Measurements from ENCODE around the gene ZEB2.

ZEB2 gene

GRCh38 chr2:144550911-144551310 is 31.0 kb upstream of the ZEB2 start:
- no peak for ATAC-seq (ENCODE audit: insufficient read depth, low read depth)
- Histone ChIP-seq H3K27ac (ENCODE audit: low read length) (no peak overlapping the region), H3K4me1 (ENCODE audit: insufficient read depth, low read length) (peaks cover 17% of the 10 kb centered on the region), H3K9ac (ENCODE audit: low read depth, low read length) (no peak overlapping the region), H4K20me1 (ENCODE audit: insufficient read depth, low read length) (no peaks in the 10 kb centered on the region), H3K36me3 (ENCODE audit: insufficient read depth, low read length) (no peaks in the 10 kb centered on the region), H3K4me2 (ENCODE audit: insufficient read depth, low read length) (no peak overlapping the region), H3K4me3 (ENCODE audit: low read depth in 1 of 2, low read length in 2 of 2) (no peak overlapping the region), H3K79me2 (ENCODE audit: insufficient read depth, low read length) (no peaks in the 10 kb centered on the region), H2AFZ (ENCODE audit: low read depth, low read length) (no peak overlapping the region), H3K9me3 (ENCODE audit: insufficient read depth, low read length, severe bottlenecking) (no peaks in the 10 kb centered on the region), H3K27me3 (ENCODE audit: insufficient read depth, low read length, poor library complexity) (no peaks in the 10 kb centered on the region)
- TF ChIP-seq CTCF (IDR thresholded peaks at IDR 0.05; ENCODE audit: borderline replicate concordance, extremely low read depth, low read length, poor library complexity, severe bottlenecking) (no peak), EZH2 (IDR thresholded peaks at IDR 0.05; ENCODE audit: borderline replicate concordance, low read depth, low read length, severe bottlenecking) (no peak)
- no peak for DNase-seq

GRCh38 chr2:144550084-144550483 is 30.2 kb upstream of the ZEB2 start:
- Histone ChIP-seq H3K36me3 (ENCODE audit: insufficient read depth, low read length) (no peaks in the 10 kb centered on the region), H3K4me2 (ENCODE audit: insufficient read depth, low read length) (no peak overlapping the region), H3K27me3 (ENCODE audit: insufficient read depth, low read length, poor library complexity) (no peaks in the 10 kb centered on the region), H3K27ac (ENCODE audit: low read length) (no peak overlapping the region), H3K4me1 (ENCODE audit: insufficient read depth, low read length) (peaks cover 17% of the 10 kb centered on the region), H3K9me3 (ENCODE audit: insufficient read depth, low read length, severe bottlenecking) (no peaks in the 10 kb centered on the region), H3K4me3 (ENCODE audit: low read depth in 1 of 2, low read length in 2 of 2) (no peak overlapping the region), H3K79me2 (ENCODE audit: insufficient read depth, low read length) (no peaks in the 10 kb centered on the region), H2AFZ (ENCODE audit: low read depth, low read length) (peak overlapping the region; percentile 29; the same call in 1 of the 2 replicates), H4K20me1 (ENCODE audit: insufficient read depth, low read length) (no peaks in the 10 kb centered on the region), H3K9ac (ENCODE audit: low read depth, low read length) (no peak overlapping the region)
- DNase-seq (no peak), ATAC-seq (ENCODE audit: insufficient read depth, low read depth) (no peak)
- TF ChIP-seq CTCF (IDR thresholded peaks at IDR 0.05; ENCODE audit: borderline replicate concordance, extremely low read depth, low read length, poor library complexity, severe bottlenecking), result no peak
- no peak for TF ChIP-seq EZH2 (IDR thresholded peaks at IDR 0.05; ENCODE audit: borderline replicate concordance, low read depth, low read length, severe bottlenecking)

- Histone ChIP-seq H3K9me3 (ENCODE audit: insufficient read depth, low read length, severe bottlenecking) (no peaks in the 10 kb centered on the region), H3K36me3 (ENCODE audit: insufficient read depth, low read length) (no peaks in the 10 kb centered on the region), H3K4me2 (ENCODE audit: insufficient read depth, low read length) (0 out of 2 replicates have a peak overlapping the region, but pooled peaks have one; percentile 0), H3K79me2 (ENCODE audit: insufficient read depth, low read length) (no peaks in the 10 kb centered on the region), H3K4me3 (ENCODE audit: low read depth in 1 of 2, low read length in 2 of 2) (no peak overlapping the region), H2AFZ (ENCODE audit: low read depth, low read length) (no peak overlapping the region), H4K20me1 (ENCODE audit: insufficient read depth, low read length) (no peaks in the 10 kb centered on the region), H3K9ac (ENCODE audit: low read depth, low read length) (no peak overlapping the region; the same call in 1 of the 2 replicates), H3K27ac (ENCODE audit: low read length) (peak overlapping the region; percentile 44), H3K4me1 (ENCODE audit: insufficient read depth, low read length) (peaks cover 17% of the 10 kb centered on the region), H3K27me3 (ENCODE audit: insufficient read depth, low read length, poor library complexity) (no peaks in the 10 kb centered on the region)
- TF ChIP-seq EZH2 (IDR thresholded peaks at IDR 0.05; ENCODE audit: borderline replicate concordance, low read depth, low read length, severe bottlenecking) (no peak), CTCF (IDR thresholded peaks at IDR 0.05; ENCODE audit: borderline replicate concordance, extremely low read depth, low read length, poor library complexity, severe bottlenecking) (no peak)
- DNase-seq, result no peak
- ATAC-seq (ENCODE audit: insufficient read depth, low read depth), result peak; percentile 91
Observed at GRCh38 chr2:144548532-144549191, 28.7 kb upstream of the ZEB2 start.
